Measurements from ENCODE around the gene NEURL2.
"Not testable (repeated sequence)": the region's sequence is repeated elsewhere in the genome, so short reads cannot be mapped to it uniquely, and the experiment has no call there.

NEURL2 gene

DNA sequence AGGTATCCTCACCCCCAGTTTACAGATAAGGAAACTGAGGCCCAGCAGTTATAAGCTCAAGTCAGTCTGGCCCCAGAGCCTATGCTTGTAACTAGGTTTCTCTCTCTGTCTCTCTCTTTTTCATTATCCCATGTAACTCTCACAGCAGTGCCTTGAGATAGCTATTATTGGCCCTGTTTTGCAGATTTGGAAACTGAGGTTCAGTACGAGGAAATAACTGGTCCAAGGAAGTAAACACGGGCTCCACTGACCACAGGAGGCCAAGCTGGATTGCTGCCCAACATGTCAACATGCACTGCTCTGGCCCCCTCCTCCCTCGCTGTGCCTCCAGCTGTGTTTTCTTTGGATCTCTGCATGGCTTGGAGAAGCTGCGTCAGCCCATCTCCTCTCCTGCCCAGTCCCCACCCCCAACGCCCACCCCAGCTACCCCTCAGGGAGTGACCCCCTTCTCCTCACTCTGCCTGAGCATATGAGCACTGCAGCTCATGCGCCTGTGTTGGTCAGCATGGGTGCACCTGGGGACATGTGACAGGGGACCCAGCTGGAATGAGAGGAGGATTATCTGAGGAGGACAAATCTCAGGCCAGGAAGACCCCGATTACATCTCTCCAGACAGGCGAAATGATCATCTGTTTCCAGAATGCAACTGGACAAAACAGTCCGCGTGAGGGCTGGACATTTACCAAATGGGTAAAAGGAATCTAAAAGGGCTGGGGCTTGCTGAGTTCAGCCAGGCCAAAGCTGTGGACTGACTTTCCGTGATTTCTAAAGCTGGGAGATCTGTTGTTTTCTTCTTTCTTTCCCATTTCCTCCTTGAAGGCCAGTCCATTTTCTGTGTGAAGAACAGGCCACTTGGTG lies 28.8 kb upstream of the NEURL2 start:
- DNase-seq (ENCODE audit: low read depth in 2 of 2), result no peak

DNA sequence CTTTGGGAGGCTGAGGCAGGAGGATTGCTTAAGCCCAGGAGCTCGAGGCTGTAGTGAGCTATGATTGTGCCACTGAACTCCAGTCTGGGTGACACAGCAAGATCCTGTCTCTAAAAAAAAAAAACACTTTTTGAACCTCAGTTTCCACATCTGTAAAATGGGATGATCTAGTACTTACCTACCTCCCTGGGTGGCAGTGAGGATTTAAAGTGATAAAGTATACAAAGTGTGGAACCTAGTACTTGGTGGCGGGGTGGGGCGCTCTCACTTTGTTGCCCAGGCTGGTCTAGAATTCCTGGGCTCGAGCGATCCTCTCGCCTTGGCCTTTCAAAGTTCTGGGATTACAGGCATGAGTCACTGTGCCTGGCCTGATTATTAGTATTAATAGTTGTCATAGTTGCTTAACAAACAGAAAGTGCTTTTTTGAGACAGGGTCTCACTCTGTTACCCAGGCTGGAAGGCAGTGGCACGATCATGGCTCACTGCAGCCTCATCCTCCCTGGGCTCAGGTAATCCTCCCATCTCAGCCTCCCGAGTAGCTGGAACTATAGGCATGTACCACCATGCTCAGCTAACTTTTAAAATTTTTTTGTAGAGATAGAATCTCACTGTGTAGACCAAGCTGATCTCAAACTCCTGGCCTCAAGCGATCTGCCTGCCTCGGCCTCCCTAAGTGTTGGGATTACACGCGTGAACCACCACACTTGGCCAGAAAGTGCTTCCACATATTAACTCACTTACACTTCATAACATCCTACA lies 27.9 kb upstream of the NEURL2 start:
- DNase-seq (ENCODE audit: low read depth in 2 of 2), result no peak

DNA sequence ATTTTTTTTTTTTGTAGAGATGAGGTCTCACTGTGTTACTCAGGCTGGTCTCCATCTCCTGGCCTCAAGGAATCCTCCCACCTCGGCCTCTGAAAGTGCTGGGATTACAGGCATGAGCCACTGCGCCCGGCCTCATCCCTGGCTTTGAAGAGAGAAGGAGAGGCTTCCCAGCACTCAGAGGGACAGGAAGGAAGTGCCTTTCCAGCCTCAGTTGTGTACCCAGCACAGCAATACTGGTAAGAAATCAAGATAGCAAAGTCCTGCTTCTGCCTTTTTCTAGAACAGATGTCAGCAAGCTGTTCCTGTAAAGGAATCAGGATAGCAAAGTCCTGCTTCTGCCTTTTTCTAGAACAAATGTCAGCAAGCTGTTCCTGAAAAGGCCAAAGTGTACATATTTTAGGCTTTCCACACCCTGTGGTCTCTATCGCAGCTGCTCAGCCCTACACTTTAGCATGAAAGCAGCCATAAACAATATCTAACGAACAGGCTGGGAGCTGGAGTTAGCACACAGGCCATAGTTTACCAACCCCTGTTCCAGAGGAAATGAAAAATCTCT lies 27.3 kb upstream of the NEURL2 start:
- no peak for DNase-seq (ENCODE audit: low read depth in 2 of 2)

- no peak for DNase-seq (ENCODE audit: low read depth in 2 of 2)
Observed at GRCh38 chr20:45917790-45918141, 26.8 kb upstream of the NEURL2 start.

GRCh38 chr20:45913116-45913515 lies 22.1 kb upstream of the NEURL2 start:
- DNase-seq (ENCODE audit: low read depth in 2 of 2), result no peak

DNA sequence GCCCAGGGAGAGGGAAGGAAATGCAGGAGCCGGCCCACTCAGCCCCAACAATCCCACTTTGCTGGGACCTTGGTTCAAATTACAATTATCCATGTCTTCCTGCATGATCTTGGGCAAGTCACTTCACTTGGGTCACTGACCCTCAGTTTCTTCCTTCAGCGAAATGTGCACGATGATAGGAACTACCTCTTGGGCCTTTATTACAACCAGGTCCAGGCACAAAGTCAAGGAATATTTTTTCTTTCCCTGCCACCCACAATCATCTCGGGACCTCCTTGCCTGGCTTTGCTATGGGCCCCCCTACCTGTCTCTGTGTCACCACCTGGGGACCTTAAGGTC lies 21.3 kb upstream of the NEURL2 start:
- DNase-seq (ENCODE audit: low read depth in 2 of 2), result no peak

DNA sequence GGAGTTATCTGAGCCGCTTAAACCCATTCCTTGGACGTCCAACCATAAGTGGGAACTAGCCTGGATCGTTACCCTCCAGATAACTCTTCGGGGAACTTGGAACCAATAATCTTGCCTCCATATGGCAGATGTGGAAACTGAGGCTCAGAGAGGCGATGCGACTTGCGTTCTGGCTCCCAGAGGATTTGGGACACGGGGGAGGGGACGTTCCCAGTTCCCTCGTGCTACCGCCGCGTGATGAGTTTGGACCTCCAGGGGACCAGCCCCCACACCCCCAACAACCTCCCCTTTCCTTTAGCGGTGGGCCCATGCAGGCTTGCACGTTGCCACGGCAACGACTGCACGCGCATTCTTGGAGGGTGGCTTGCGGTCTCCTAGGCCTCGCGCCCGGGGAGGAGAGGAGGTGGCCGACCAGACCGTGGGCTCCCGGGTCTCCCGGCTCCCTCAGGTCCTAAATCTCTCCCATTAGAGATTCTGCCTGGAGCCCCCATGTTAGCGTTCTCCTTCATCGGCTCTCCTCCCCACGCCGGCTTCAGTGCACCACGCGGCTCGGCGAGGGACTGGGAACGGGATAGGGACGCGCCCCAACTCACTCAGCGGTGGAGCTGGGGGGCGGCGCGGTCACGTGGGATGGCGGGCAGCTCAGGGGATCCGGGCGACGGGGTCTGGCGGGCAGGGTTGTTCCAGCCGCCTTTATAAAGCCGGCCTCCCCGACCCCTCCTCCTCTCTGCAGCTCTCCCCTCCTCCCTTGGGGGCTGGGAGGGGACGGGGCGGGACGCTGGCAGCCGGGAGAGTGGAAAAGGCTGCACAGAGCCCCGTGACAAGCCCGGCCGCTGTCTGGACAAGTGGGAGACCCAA lies 20.7 kb upstream of the NEURL2 start, which contains the start of gene PLTP:
Gene PLTP, minus strand, starts transcription at position 670 of the 858 bp plus-strand sequence. CDS start 703 bp downstream, outside the sequence.
- peak in 1 of 2 donors; percentile 24 for DNase-seq (ENCODE audit: low read depth in 2 of 2)

GRCh38 chr20:45910670-45911485 lies 19.9 kb upstream of the NEURL2 start:
- DNase-seq (ENCODE audit: low read depth in 2 of 2), result peak; percentile 83 to 90

DNA sequence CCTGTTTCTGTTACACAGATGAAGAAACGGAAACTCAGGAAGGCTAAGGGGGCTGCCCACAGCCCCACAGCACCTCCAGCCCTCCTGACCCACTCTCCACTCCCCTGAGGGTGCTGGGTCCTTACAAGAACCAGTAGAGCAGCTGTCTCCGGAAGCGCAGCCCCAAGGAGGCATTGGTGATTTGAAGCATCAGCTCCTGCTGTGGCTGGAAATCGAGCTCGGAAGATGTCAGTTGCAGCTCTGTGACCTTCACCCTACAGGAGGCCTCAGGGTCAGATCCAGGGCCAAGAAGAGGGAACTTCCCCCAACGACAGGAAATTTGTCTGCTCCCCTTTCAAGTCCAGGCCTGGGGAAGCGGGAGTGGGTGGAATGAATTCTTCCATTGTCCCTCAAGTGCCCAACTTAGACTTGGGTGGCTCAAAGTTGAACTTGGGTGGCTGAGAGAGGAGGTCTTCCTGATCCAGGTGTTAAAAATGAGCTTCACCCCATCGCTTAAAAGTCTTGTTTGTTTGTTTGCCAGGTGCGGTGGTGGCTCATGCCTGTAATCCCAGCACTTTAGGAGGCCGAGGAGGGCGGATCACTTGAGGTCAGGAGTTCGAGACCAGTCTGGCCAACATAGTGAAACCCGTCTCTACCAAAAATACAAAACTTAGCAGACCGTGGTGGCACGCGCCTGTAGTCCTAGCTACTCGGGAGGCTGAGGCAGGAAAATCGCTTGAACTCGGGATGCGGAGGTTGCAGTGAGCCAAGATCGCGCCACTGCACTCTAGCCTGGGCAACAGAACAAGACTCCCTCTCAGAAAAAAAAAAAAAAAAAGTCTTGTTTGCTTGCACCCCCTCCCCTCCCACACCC lies 19.0 kb upstream of the NEURL2 start:
- no peak for DNase-seq (ENCODE audit: low read depth in 2 of 2)

- no peak for DNase-seq (ENCODE audit: low read depth in 2 of 2)
Observed at GRCh38 chr20:45909336-45909808, 18.4 kb upstream of the NEURL2 start.

- DNase-seq (ENCODE audit: low read depth in 2 of 2), result no peak
Observed at GRCh38 chr20:45908084-45908483, 17.1 kb upstream of the NEURL2 start.

DNA sequence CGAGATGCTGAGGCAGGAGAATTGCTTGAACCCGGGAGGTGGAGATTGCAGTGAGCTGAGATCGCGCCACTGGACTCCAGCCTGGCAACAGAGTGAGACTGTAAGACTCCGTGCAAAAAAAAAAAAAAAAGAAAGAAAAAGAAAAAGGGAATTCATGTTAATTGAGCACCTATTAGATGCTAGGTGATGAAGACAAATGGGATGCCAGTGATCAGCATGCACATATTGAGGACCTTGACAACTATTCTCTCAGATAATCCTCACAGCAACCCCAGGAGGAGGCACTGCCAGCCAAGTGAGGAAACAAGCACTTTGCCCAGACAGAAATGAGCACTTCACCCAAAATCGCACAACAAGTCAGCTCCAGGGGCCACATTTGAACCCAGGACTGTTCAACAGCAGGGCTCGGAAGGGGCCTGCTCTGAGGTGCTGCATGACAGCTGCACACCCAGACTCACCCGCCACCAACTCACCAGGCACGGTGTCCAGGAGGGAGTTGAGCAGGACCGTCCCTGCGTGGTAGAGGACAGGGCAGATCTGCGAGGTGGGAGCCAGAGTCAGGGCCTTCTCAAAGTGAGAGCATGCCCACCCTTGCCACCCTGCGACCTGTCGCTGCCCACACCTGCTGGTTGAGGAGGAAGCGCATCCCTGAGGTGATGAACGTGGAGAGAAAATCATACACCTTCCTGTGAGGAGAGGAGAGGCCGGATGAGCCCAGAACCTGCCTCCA lies 16.4 kb upstream of the NEURL2 start:
- no peak for DNase-seq (ENCODE audit: low read depth in 2 of 2)

DNA sequence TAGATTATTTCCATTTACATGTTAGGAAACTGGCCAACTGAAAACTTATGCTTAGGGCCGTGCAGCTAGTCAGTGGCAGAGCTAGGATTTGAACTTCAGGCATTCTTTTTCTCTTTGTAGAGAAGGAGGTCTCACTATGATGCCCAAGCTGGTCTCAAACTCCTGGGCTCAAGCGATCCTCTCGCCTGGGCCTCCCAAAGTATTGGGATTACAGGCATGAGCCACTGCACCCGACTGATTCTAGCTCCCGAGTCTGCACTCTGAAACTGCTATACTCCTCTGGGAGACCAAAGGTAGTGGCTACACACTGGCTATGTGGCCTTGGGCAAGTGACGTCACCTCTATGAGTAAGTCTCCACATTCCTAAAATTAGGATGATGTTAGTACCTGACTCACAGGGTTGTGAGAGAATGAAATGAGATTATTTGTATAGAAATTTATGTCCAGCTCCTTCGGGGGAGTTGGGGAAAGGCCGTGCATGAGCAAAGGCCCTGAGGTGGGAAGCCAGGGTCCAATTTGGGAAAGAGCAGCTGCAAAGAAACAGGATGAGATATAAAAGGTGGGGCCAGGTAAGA lies 14.6 kb upstream of the NEURL2 start:
- no peak for DNase-seq (ENCODE audit: low read depth in 2 of 2)

DNA sequence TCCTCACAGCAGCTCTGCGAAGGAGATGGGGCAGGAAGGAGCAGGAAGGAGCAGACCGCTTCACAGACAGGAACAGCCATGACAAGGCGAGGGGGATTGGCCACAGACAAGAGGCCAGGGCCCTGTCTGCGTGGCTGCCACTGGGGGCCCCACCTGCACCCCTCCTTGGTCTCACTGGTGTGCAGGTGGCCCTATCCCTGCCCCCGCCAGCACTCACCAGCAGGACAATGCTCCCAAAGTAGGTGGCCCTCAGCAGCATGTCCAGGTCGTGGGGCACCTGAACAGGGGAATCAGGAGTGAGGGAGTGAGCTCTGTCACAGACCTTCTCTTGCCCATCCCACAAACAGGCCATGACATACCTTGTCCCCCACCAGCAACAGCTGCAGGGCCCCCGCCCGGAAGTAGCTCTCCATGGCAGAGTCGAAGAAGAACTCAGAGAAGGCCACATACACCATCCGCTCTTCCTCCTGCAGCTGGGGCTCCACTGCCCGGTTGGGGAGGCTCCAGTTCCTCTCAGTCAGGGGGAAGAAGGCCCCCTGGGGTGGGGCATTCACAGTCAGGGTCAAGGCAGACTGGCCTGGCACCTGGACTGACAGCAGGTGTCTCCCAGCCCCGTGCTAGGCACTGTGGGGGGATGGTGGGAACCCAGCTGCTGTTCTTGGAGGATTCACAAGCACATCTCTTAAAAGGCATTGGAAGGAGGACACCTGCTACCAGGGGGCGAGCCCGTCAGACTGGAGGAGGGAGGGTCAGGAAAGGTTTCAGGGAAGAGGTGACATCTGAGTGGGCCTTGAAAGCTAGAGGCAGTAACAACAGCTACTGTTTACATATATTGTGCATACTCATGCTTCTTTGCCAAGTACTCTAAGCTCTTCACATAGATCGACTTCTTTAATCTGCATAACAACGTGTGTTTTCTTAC lies 13.8 kb upstream of the NEURL2 start:
- no peak for DNase-seq (ENCODE audit: low read depth in 2 of 2)

GRCh38 chr20:45902199-45902701 lies 11.2 kb upstream of the NEURL2 start:
- no peak for DNase-seq (ENCODE audit: low read depth in 2 of 2)

GRCh38 chr20:45901332-45901731 lies 10.3 kb upstream of the NEURL2 start:
- not testable (repeated sequence) for DNase-seq (ENCODE audit: low read depth in 2 of 2)

GRCh38 chr20:45899046-45899835 lies 8.2 kb upstream of the NEURL2 start:
- no peak for DNase-seq (ENCODE audit: low read depth in 2 of 2)

All from stimulated activated CD4-positive, alpha-beta T cell treated with anti-CD3 and anti-CD28 coated beads, Interleukin-1b, Interleukin-23, amount 100 ng/mL, for 4 hours (primary cell).